HEK293 (cell line): ENCODE results near the gene SLC38A3.

ENCODE experiments used
- CTCF ChIA-PET: fragments of 350-600 bp; formaldehyde crosslinking; extraction: SDS; loops from one replicate; lab custom pipeline; 2021; ENCODE audit warnings: antibody characterized with exemption; lab: Yijun Ruan, JAX
- POLR2A ChIA-PET: fragments of 300-600 bp; formaldehyde crosslinking; extraction: SDS; loops from one replicate; lab custom pipeline; 2020; ENCODE audit warnings: antibody characterized with exemption, inconsistent platforms; lab: Yijun Ruan, JAX
- H3K27ac ChIP-seq: fragments of 200-500 bp; sonication (Bioruptor generic); 2 replicates; pipeline ENCODE4 v1.5.1; 2014; ENCODE audit warnings: low read depth, low read length, control low read depth, inconsistent platforms; ENCODE audit errors: extremely low read depth
- H3K36me3 ChIP-seq, 2 experiments: fragments of 200-500 bp in 1 of 2; sonication (Bioruptor generic) in 1 of 2; 1 replicate in 1 of 2; 2 replicates in 1 of 2; pipeline ENCODE4 v1.5.1; 2014 to 2017; ENCODE audit warnings: inconsistent platforms in 2 of 2, low read length in 2 of 2; ENCODE audit not compliant: control insufficient read depth in 2 of 2, insufficient read depth in 1 of 2
- H3K4me1 ChIP-seq: fragments of 200-500 bp; sonication (Bioruptor generic); 2 replicates; pipeline ENCODE4 v1.5.1; 2014; ENCODE audit warnings: mild to moderate bottlenecking, low read length, inconsistent platforms; ENCODE audit not compliant: control insufficient read depth, insufficient read depth
- H3K4me3 ChIP-seq: 2 replicates; pipeline ENCODE4 v1.5.1; 2011; ENCODE audit warnings: low read depth, mild to moderate bottlenecking, control low read depth, low read length, moderate library complexity
- H3K9me3 ChIP-seq: fragments of 200-500 bp; sonication (Bioruptor generic); 2 replicates; pipeline ENCODE4 v1.5.1; 2014; ENCODE audit warnings: low read depth, low read length, inconsistent platforms; ENCODE audit not compliant: control insufficient read depth, insufficient read depth
- HIC1 ChIP-seq: fragments of 450-650 bp; formaldehyde crosslinking; IDR thresholded peaks from 2 replicates; pipeline ENCODE4 v1.5.1; 2016; ENCODE audit warnings: missing biosample characterization, missing genetic modification characterization
- PATZ1 ChIP-seq: fragments of 450-650 bp; formaldehyde crosslinking; IDR thresholded peaks from 2 replicates; pipeline ENCODE4 v1.5.1; 2016; ENCODE audit warnings: missing biosample characterization, missing genetic modification characterization
- PRDM1 ChIP-seq: fragments of 450-650 bp; formaldehyde crosslinking; IDR thresholded peaks from 2 replicates; pipeline ENCODE4; 2016; ENCODE audit warnings: missing biosample characterization, missing genetic modification characterization
- PRDM10 ChIP-seq: fragments of 450-650 bp; formaldehyde crosslinking; IDR thresholded peaks from 2 replicates; pipeline ENCODE4 v1.5.1; 2016; ENCODE audit warnings: missing biosample characterization, missing genetic modification characterization
- RBAK ChIP-seq: fragments of 450-650 bp; formaldehyde crosslinking; IDR thresholded peaks from 2 replicates; pipeline ENCODE4 v1.5.1; 2016; ENCODE audit warnings: missing biosample characterization, missing genetic modification characterization
- SCRT2 ChIP-seq: fragments of 450-650 bp; formaldehyde crosslinking; IDR thresholded peaks from 2 replicates; pipeline ENCODE4 v1.5.1; 2016; ENCODE audit warnings: missing biosample characterization, missing genetic modification characterization
- ZNF132 ChIP-seq: fragments of 450-650 bp; formaldehyde crosslinking; IDR thresholded peaks from 2 replicates; pipeline ENCODE4 v1.5.1; 2017; ENCODE audit warnings: missing biosample characterization, missing genetic modification characterization, borderline replicate concordance
- ZNF266 ChIP-seq: fragments of 450-650 bp; formaldehyde crosslinking; IDR thresholded peaks from 2 replicates; pipeline ENCODE4 v1.5.1; 2016; ENCODE audit warnings: missing biosample characterization, missing genetic modification characterization, low read depth
- ZNF324 ChIP-seq: fragments of 450-650 bp; formaldehyde crosslinking; IDR thresholded peaks from 2 replicates; pipeline ENCODE4 v1.5.1; 2016; ENCODE audit warnings: missing biosample characterization, missing genetic modification characterization
- ZNF354C ChIP-seq: fragments of 450-650 bp; formaldehyde crosslinking; IDR thresholded peaks from 2 replicates; pipeline ENCODE4 v1.5.1; 2016; ENCODE audit warnings: missing biosample characterization, missing genetic modification characterization, low read depth, borderline replicate concordance
- ZNF416 ChIP-seq: fragments of 450-650 bp; formaldehyde crosslinking; IDR thresholded peaks from 2 replicates; pipeline ENCODE4 v1.5.1; 2016; ENCODE audit warnings: missing biosample characterization, missing genetic modification characterization
- ZNF426 ChIP-seq: fragments of 450-650 bp; formaldehyde crosslinking; IDR thresholded peaks from 2 replicates; pipeline ENCODE4 v1.5.1; 2017; ENCODE audit warnings: missing biosample characterization, missing genetic modification characterization, mild to moderate bottlenecking, inconsistent platforms, moderate library complexity
- ZNF433 ChIP-seq: fragments of 450-650 bp; formaldehyde crosslinking; IDR thresholded peaks from 2 replicates; pipeline ENCODE4 v1.5.1; 2016; ENCODE audit warnings: missing biosample characterization, missing genetic modification characterization, low read depth
- ZNF510 ChIP-seq: fragments of 450-650 bp; formaldehyde crosslinking; IDR thresholded peaks from 2 replicates; pipeline ENCODE4 v1.5.1; 2018; ENCODE audit warnings: mild to moderate bottlenecking, missing genetic modification characterization, missing biosample characterization; ENCODE audit not compliant: insufficient replicate concordance
- ZNF518A ChIP-seq: fragments of 450-650 bp; formaldehyde crosslinking; conservative IDR thresholded peaks from 2 replicates; pipeline ENCODE4 v1.5.1; 2016; ENCODE audit warnings: low read depth, missing biosample characterization, missing genetic modification characterization
- ZNF76 ChIP-seq: fragments of 450-650 bp; formaldehyde crosslinking; IDR thresholded peaks from 2 replicates; pipeline ENCODE4; 2016; ENCODE audit warnings: low read depth, missing biosample characterization, missing genetic modification characterization, borderline replicate concordance

SLC38A3 gene

GRCh38 chr3:50157827-50158529 is 47.1 kb upstream of the SLC38A3 start (continued):
- TF ChIP-seq ZNF433 (tag by site-specific recombination) (no peak), ZNF324 (tag by site-specific recombination) (no peak)

- TF ChIP-seq PATZ1 (tag by site-specific recombination): no peak
- TF ChIP-seq HIC1 (tag by site-specific recombination): no peak
- 0 out of 2 replicates have a peak, but pooled peaks have one; percentile 6 for TF ChIP-seq PRDM1 (tag by site-specific recombination)
- no peak for TF ChIP-seq ZNF510 (tag by site-specific recombination)
- no peak for TF ChIP-seq RBAK (tag by site-specific recombination)
- 0 out of 2 replicates have a peak, but pooled peaks have one; percentile 51 for TF ChIP-seq PRDM10
- TF ChIP-seq, all 188 proteins: peak for 2
- Histone ChIP-seq H3K4me3 (no peak overlapping the region), H3K4me1 (0 out of 2 replicates have a peak, but pooled peaks cover 3% of the 10 kb centered on the region), H3K9me3 (no peaks in the 10 kb centered on the region), H3K36me3 (peaks cover 0 to 42% of the 10 kb centered on the region in 2 experiments; a peak in 1 of 3 replicates), H3K27ac (no peak overlapping the region)
- CTCF ChIA-PET: interaction anchor here (1.1 kb wide), 1 partner anchor 16 kb away, joined by 5 read pairs; no protein-coding TSS in a partner anchor
- POLR2A ChIA-PET: no interaction called here
These were observed 46.4 kb upstream of the SLC38A3 start for GRCh38 chr3:50158530-50159146.

GRCh38 chr3:50160561-50160983 is 44.5 kb upstream of the SLC38A3 start:
- CTCF ChIA-PET: no interaction called here
- no peak overlapping the region for H3K27ac ChIP-seq
- 0 out of 2 replicates have a peak, but pooled peaks cover 3% of the 10 kb centered on the region for H3K4me1 ChIP-seq
- peaks cover 0 to 58% of the 10 kb centered on the region in 2 experiments; a peak in 1 of 3 replicates for H3K36me3 ChIP-seq
- H3K9me3 ChIP-seq: no peaks in the 10 kb centered on the region
- POLR2A ChIA-PET: no interaction called here
- H3K4me3 ChIP-seq: no peak overlapping the region
- TF ChIP-seq SCRT2 (tag by site-specific recombination) (no peak), ZNF416 (no peak), ZNF518A (tag by site-specific recombination) (no peak), ZNF266 (tag by site-specific recombination) (no peak), ZNF426 (no peak), ZNF76 (no peak), ZNF354C (tag by site-specific recombination) (no peak), ZNF132 (tag by site-specific recombination) (no peak)
